Right lobe of liver (tissue), 6 donors: ENCODE measurements around the gene CENPX. TPM values are rescaled to one million over a fixed set of nuclear protein-coding genes. Genes with fewer than 3 reads are reported as not detected.
A peak's percentile ranks its signal among the peaks of the same experiment; 100 is the strongest.

Experiments used
- ATAC-seq, 4 donors: fragments of 200-7000 bp; cut with Tn5 transposase; one replicate each; pipeline ENCODE4 v1.9.1; 2020; ENCODE audit warnings: mild to moderate bottlenecking in 4 of 4, moderate library complexity in 4 of 4
- DNase-seq, 3 donors: peaks; one replicate each; pipeline ENCODE4 v3.0.0-alpha.2; 2020
- H3K27ac ChIP-seq, 3 donors: fragments of 200-600 bp; one replicate each; pipeline ENCODE4 v1.8.0; 2022
- H3K27me3 ChIP-seq, 2 donors: fragments of 200-600 bp; one replicate each; pipeline ENCODE4 v1.8.0; 2022
- H3K36me3 ChIP-seq, 4 donors: fragments of 200-600 bp; sonication (generic) in 1 of 4; one replicate each; pipeline versions ENCODE4 v1.5.1 to v1.8.0; 2017 to 2022; ENCODE audit warnings: control low read depth in 1 of 4
- H3K4me1 ChIP-seq, 4 donors: fragments of 200-600 bp; sonication (generic) in 1 of 4; one replicate each; pipeline versions ENCODE4 v1.5.1 to v1.8.0; 2017 to 2022; ENCODE audit warnings: control low read depth in 1 of 4
- H3K4me3 ChIP-seq, 3 donors: fragments of 200-600 bp; one replicate each; pipeline ENCODE4 v1.8.0; 2022
- H3K9me3 ChIP-seq, 4 donors: fragments of 200-600 bp; sonication (generic) in 1 of 4; one replicate each; pipeline versions ENCODE4 v1.5.1 to v1.8.0; 2017 to 2022; ENCODE audit warnings: control low read depth in 1 of 4
- CTCF ChIP-seq, 4 donors: fragments of 200-600 bp in 3 of 4; fragments of 450-650 bp in 1 of 4; IDR thresholded peaks; one replicate each; pipeline versions ENCODE4 v1.5.1 to v1.8.0; 2016 to 2022; ENCODE audit warnings: antibody characterized with exemption in 4 of 4, mild to moderate bottlenecking in 2 of 4
- POLR2A ChIP-seq: fragments of 450-650 bp; IDR thresholded peaks from one replicate; pipeline ENCODE4 v1.6.1; 2017; ENCODE audit warnings: antibody characterized with exemption, mild to moderate bottlenecking
- WGBS: methylation state at CpG from one replicate; pipeline ENCODE4 v1.1.6; 2018; ENCODE audit warnings: low coverage, low lambda C conversion rate; ENCODE audit not compliant: insufficient coverage; ENCODE audit errors: missing lambda C conversion rate; 5-methylcytosine and 5-hydroxymethylcytosine counted together
- intact Hi-C, 2 donors: fragments of 100-400 bp; cut with DNase I; formaldehyde crosslinking; loops; one replicate each; pipeline versions ENCODE4 v1.11.2 to v1.14.1; 2022
- total RNA-seq, 6 experiments: library from RNA; depleted of rRNA in 2 of 6; stranded (reverse); fragments of >200 nt in 2 of 6; fragmentation: NEBNext Ultra II Directional in 3 of 6; extraction: Animal tissue kit (Norgen Biotek cat#: 25700) in 3 of 6; gene quantifications; one replicate each; pipeline versions ENCODE4 v1.1.0 to v1.2.4, GENCODE V29; 2016 to 2023
- donor health status: DM: no; HTN: yes; CAD: no.
- donor health status: DM: no; HTN: no; CAD: no.
- donor health status: DM: no; HTN: no; CAD: no.
- donor health status: DM: no; HTN: yes; CAD: no.
- donor health status: DM: no; HTN: yes; CAD: no.

Gene CENPX
- total RNA-seq, 6 experiments from 2014 or later, result 27.3 to 81.1 (median 47.8) TPM

DNA sequence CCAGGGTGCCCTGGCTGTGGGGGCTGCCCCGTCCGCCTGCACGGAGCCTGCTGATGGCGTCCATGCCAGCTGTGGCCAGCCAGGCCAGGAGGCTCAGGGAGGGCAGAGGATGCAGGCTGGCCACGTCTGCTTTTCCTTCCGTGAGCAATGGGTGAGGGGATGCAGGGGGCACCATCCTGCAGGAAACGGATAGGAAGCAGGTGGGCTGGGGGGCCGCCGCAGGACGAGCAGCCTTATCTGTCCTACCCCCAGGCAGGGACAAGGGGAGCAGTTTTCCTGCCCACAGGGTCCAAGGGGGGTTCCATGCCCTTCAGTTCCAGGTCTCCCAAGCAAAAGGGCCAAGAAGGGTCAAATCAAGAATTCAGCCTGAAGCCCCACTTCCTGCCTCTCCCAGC, 36.2 kb upstream of the CENPX start:
- Histone ChIP-seq H3K4me1 (peaks cover 0 to 7% (median 3%) of the 10 kb centered on the region in 4 donors), H3K4me3 (no peak overlapping the region), H3K9me3 (no peaks in the 10 kb centered on the region), H3K36me3 (peaks cover 0 to 69% (median 4%) of the 10 kb centered on the region in 4 donors), H3K27ac (no peak overlapping the region), H3K27me3 (no peaks in the 10 kb centered on the region)
- peak in 1 of 3 donors; percentile 40 for DNase-seq
- no peak for ATAC-seq
- WGBS, result 51% methylated on average over 4 of the region's 10 CpGs
- intact Hi-C loops, result no loop called here
- TF ChIP-seq CTCF (IDR thresholded peaks at IDR 0.05) (no peak), POLR2A (no peak)

- H3K27me3 ChIP-seq, result no peaks in the 10 kb centered on the region
- 100% methylated on average over 1 of the region's 17 CpGs for WGBS
- TF ChIP-seq CTCF (IDR thresholded peaks at IDR 0.05) (no peak), POLR2A (no peak)
- H3K9me3 ChIP-seq, result no peaks in the 10 kb centered on the region
- peak in 1 of 3 donors; percentile 54 for DNase-seq
- intact Hi-C loops, result no loop called here
- H3K4me1 ChIP-seq, result peaks cover 0 to 3% (median under 1%) of the 10 kb centered on the region in 4 donors
- ATAC-seq, result peak in 2 of 4 donors; percentile 8 to 26
- no peak overlapping the region for H3K27ac ChIP-seq
- H3K4me3 ChIP-seq, result no peak overlapping the region
- peaks cover 0 to 71% (median 4%) of the 10 kb centered on the region in 4 donors for H3K36me3 ChIP-seq
These were observed 35.7 kb upstream of the CENPX start for GRCh38 chr17:82058230-82058854.

DNA sequence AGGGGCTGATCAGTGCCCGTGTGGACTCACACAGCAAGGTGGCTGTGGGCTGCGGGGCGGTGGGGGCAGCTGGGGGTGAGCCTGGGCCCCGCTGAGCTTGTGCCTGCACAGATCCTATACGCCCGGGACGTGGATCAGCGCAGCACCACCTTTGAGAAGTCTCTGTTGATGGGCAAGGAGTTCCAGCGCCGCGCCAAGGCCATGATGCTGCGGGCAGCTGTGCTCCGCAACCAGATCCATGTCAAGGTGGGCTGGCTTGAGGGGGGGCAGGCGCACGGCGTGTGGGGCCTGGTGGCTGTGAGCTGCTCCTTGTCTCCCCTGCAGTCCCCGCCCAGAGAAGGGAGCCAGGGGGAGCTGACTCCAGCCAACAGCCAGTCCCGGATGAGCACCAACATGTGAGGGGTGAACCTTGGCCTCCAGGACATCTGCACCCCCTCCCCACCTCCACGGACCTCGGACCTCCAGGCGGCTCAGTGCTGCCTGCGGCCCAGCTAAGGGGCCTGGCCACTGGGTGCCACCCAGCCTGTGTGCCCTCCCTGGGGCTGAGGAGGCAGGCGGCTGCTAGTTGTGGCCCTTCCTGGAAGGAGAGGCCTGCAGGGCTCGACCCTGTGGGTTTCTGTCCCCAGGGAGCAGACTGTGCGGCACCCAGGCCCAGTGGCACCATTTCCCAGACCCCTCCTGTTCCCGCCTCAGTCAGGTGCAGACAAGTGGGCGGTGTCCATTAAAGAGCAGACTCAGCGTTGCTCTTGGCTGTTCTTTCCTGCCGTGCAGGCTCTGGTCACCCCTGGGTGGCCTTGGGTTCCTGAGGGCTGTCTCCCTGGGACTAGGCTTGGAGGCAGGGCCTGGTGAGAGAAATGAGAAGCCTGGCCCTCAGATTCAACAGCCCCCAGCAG, 34.3 kb upstream of the CENPX start:
- intact Hi-C loops, result no loop called here
- H3K27ac ChIP-seq, result no peak overlapping the region
- peaks cover 0 to 59% (median 0%) of the 10 kb centered on the region in 4 donors for H3K36me3 ChIP-seq
- H3K9me3 ChIP-seq, result no peaks in the 10 kb centered on the region
- WGBS, result 18% methylated on average over 3 of the region's 29 CpGs
- H3K4me1 ChIP-seq, result peaks cover 0 to 13% (median 2%) of the 10 kb centered on the region in 4 donors
- no peaks in the 10 kb centered on the region for H3K27me3 ChIP-seq
- DNase-seq (peak in 1 of 3 donors; percentile 51), ATAC-seq (peak in 1 of 4 donors; percentile 7)
- TF ChIP-seq POLR2A (no peak), CTCF (IDR thresholded peaks at IDR 0.05) (no peak)
- no peak overlapping the region for H3K4me3 ChIP-seq

GRCh38 chr17:82055965-82056728, 33.5 kb upstream of the CENPX start:
- ATAC-seq, result no peak
- WGBS, result 85% methylated on average over 4 of the region's 28 CpGs

More at GRCh38 chr17:82055965-82056728, 33.5 kb upstream of the CENPX start:
- intact Hi-C loops, result no loop called here
- TF ChIP-seq POLR2A (no peak), CTCF (IDR thresholded peaks at IDR 0.05) (no peak)
- H3K4me1 ChIP-seq, result peaks cover 0 to 13% (median 3%) of the 10 kb centered on the region in 4 donors
- H3K27me3 ChIP-seq, result no peaks in the 10 kb centered on the region
- no peak overlapping the region for H3K4me3 ChIP-seq
- H3K9me3 ChIP-seq, result no peaks in the 10 kb centered on the region
- H3K27ac ChIP-seq, result no peak overlapping the region
- peak in 1 of 3 donors; percentile 39 for DNase-seq
- peaks cover 0 to 53% (median 0%) of the 10 kb centered on the region in 4 donors for H3K36me3 ChIP-seq
